Neural cell (in vitro differentiated cells): ENCODE data around the gene SPAG7. TPM values are rescaled to one million over a fixed set of nuclear protein-coding genes. Genes with fewer than 3 reads are reported as not detected.

Experiments used
- H2AFZ ChIP-seq: fragments of 200-600, 300-800 bp; sonication (generic), shearing (Covaris generic); 2 replicates; pipeline ENCODE4 v1.6.0; 2014; ENCODE audit warnings: low read depth, mild to moderate bottlenecking, antibody characterized with exemption, low read length, moderate library complexity
- H3F3A ChIP-seq: fragments of 200-600 bp; shearing (Covaris generic); 2 replicates; pipeline ENCODE4 v1.6.1; 2016; ENCODE audit warnings: mild to moderate bottlenecking, moderate library complexity, mixed read lengths, antibody characterized with exemption, low read length; ENCODE audit not compliant: insufficient read depth, poor library complexity, severe bottlenecking
- H3K27ac ChIP-seq: fragments of 200-600, 300-800 bp; sonication (generic), shearing (Covaris generic); 2 replicates; pipeline ENCODE4 v1.5.1; 2014; ENCODE audit warnings: mild to moderate bottlenecking, low read length, moderate library complexity
- H3K27me3 ChIP-seq: fragments of 300-800, 200-600 bp; sonication (generic), shearing (Covaris generic); 2 replicates; pipeline ENCODE4 v1.6.0; 2014; ENCODE audit warnings: mild to moderate bottlenecking, low read depth, low read length, moderate library complexity; ENCODE audit not compliant: insufficient read depth
- H3K36me3 ChIP-seq: fragments of 300-800, 200-600 bp; sonication (generic), shearing (Covaris generic); 2 replicates; pipeline ENCODE4 v1.5.1; 2014; ENCODE audit warnings: mild to moderate bottlenecking, antibody characterized with exemption, low read length, moderate library complexity; ENCODE audit not compliant: insufficient read depth
- H3K4me2 ChIP-seq: fragments of 300-800, 200-600 bp; sonication (generic), shearing (Covaris generic); 2 replicates; pipeline ENCODE4 v1.6.0; 2014; ENCODE audit warnings: mild to moderate bottlenecking, low read length
- H3K4me3 ChIP-seq: fragments of 300-800, 200-600 bp; sonication (generic), shearing (Covaris generic); 2 replicates; pipeline ENCODE4 v1.5.1; 2014; ENCODE audit warnings: mild to moderate bottlenecking, low read length, moderate library complexity
- H3K79me2 ChIP-seq: fragments of 200-600 bp; shearing (Covaris generic); replicated peaks from 2 replicates; pipeline ENCODE4 v1.6.0; 2014; ENCODE audit warnings: mild to moderate bottlenecking, low read length, moderate library complexity; ENCODE audit not compliant: insufficient read depth
- H3K9ac ChIP-seq: fragments of 300-800, 200-600 bp; sonication (generic), shearing (Covaris generic); 2 replicates; pipeline ENCODE4 v1.6.1; 2016; ENCODE audit warnings: mild to moderate bottlenecking, low read length, mixed read lengths
- H3K9me2 ChIP-seq: fragments of 200-600 bp; shearing (Covaris generic); 2 replicates; pipeline ENCODE4 v1.6.1; 2016; ENCODE audit warnings: mild to moderate bottlenecking, low read length, mixed read lengths; ENCODE audit not compliant: insufficient read depth
- H3K9me3 ChIP-seq: fragments of 200-600, 300-800 bp; sonication (generic), shearing (Covaris generic); 2 replicates; pipeline ENCODE4 v1.6.1; 2016; ENCODE audit warnings: mild to moderate bottlenecking, mixed run types, low read length, moderate library complexity, mixed read lengths
- H4K20me1 ChIP-seq: fragments of 200-600 bp; shearing (Covaris generic); 2 replicates; pipeline ENCODE4 v1.6.1; 2016; ENCODE audit warnings: mild to moderate bottlenecking, mixed run types; ENCODE audit not compliant: insufficient read depth
- EP300 ChIP-seq: fragments of 450-650 bp; conservative IDR thresholded peaks from 2 replicates; pipeline ENCODE4 v1.6.1; 2014; ENCODE audit warnings: antibody characterized with exemption, mild to moderate bottlenecking, moderate library complexity; ENCODE audit not compliant: poor library complexity, severe bottlenecking
- EZH2 ChIP-seq: fragments of 200-600, 300-800 bp; shearing (Covaris generic), sonication (generic); IDR thresholded peaks from 2 replicates; pipeline ENCODE4 v1.6.1; 2014; ENCODE audit warnings: antibody characterized with exemption, low read length, borderline replicate concordance, mild to moderate bottlenecking; ENCODE audit not compliant: insufficient read depth, poor library complexity, severe bottlenecking
- MXI1 ChIP-seq: fragments of 450-650 bp; conservative IDR thresholded peaks from 2 replicates; pipeline ENCODE4 v1.6.1; 2014; ENCODE audit warnings: antibody characterized with exemption, mild to moderate bottlenecking; ENCODE audit not compliant: poor library complexity, severe bottlenecking
- POLR2AphosphoS5 ChIP-seq: IDR thresholded peaks from 2 replicates; pipeline ENCODE4 v1.6.1; 2012
- RAD21 ChIP-seq: fragments of 450-650 bp; conservative IDR thresholded peaks from 2 replicates; pipeline ENCODE4 v1.6.1; 2014; ENCODE audit warnings: antibody characterized with exemption, mild to moderate bottlenecking, moderate library complexity
- SMC3 ChIP-seq: fragments of 450-650 bp; conservative IDR thresholded peaks from 2 replicates; pipeline ENCODE4 v1.6.1; 2014; ENCODE audit warnings: antibody characterized with exemption, mild to moderate bottlenecking, moderate library complexity; ENCODE audit not compliant: poor library complexity
- TAF1 ChIP-seq: IDR thresholded peaks from 2 replicates; pipeline ENCODE4 v1.6.1; 2012; ENCODE audit warnings: low read depth
- polyA plus RNA-seq: library from polyadenylated mRNA; depleted of rRNA; stranded (reverse); fragments of >200 nt; gene quantifications from 2 replicates; pipeline ENCODE4 v1.2.3, GENCODE V29; 2014
- TF ChIP-seq, protein P1 (sequence below): fragments of 450-650 bp; IDR thresholded peaks from 2 replicates; pipeline ENCODE4 v1.5.1; 2014; ENCODE audit warnings: antibody characterized with exemption, mild to moderate bottlenecking, moderate library complexity; ENCODE audit not compliant: poor library complexity, severe bottlenecking
- TF ChIP-seq, protein P2 (sequence below): IDR thresholded peaks from 2 replicates; pipeline ENCODE4 v1.6.1; 2012; ENCODE audit warnings: borderline replicate concordance

SPAG7 gene
- polyA plus RNA-seq, 1 donor from 2014 or later: 66.4 TPM

DNA sequence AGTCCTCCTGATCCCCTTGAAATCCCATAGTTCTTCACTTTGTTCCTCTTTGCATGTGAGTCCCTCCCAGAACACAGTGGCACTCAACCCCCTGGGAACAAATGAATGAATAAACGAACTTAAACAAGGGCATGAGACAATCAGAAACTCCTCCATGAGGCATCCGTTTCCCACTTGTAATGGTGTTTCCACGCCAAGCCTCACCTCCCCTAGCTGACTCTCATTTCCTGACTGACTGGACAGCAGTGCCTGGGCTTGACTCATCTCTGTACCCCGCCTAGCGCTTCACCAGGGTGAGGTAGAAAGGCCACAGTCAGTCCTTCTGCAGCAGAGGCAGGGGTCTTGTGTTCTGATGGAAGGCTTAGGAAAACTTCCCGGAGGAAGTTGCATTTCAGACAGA is 44.3 kb upstream of the SPAG7 start:
- TF ChIP-seq TAF1: no peak
- TF ChIP-seq, protein P1, sequence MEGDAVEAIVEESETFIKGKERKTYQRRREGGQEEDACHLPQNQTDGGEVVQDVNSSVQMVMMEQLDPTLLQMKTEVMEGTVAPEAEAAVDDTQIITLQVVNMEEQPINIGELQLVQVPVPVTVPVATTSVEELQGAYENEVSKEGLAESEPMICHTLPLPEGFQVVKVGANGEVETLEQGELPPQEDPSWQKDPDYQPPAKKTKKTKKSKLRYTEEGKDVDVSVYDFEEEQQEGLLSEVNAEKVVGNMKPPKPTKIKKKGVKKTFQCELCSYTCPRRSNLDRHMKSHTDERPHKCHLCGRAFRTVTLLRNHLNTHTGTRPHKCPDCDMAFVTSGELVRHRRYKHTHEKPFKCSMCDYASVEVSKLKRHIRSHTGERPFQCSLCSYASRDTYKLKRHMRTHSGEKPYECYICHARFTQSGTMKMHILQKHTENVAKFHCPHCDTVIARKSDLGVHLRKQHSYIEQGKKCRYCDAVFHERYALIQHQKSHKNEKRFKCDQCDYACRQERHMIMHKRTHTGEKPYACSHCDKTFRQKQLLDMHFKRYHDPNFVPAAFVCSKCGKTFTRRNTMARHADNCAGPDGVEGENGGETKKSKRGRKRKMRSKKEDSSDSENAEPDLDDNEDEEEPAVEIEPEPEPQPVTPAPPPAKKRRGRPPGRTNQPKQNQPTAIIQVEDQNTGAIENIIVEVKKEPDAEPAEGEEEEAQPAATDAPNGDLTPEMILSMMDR: no peak
- TF ChIP-seq SMC3: no peak
- TF ChIP-seq, protein P2, sequence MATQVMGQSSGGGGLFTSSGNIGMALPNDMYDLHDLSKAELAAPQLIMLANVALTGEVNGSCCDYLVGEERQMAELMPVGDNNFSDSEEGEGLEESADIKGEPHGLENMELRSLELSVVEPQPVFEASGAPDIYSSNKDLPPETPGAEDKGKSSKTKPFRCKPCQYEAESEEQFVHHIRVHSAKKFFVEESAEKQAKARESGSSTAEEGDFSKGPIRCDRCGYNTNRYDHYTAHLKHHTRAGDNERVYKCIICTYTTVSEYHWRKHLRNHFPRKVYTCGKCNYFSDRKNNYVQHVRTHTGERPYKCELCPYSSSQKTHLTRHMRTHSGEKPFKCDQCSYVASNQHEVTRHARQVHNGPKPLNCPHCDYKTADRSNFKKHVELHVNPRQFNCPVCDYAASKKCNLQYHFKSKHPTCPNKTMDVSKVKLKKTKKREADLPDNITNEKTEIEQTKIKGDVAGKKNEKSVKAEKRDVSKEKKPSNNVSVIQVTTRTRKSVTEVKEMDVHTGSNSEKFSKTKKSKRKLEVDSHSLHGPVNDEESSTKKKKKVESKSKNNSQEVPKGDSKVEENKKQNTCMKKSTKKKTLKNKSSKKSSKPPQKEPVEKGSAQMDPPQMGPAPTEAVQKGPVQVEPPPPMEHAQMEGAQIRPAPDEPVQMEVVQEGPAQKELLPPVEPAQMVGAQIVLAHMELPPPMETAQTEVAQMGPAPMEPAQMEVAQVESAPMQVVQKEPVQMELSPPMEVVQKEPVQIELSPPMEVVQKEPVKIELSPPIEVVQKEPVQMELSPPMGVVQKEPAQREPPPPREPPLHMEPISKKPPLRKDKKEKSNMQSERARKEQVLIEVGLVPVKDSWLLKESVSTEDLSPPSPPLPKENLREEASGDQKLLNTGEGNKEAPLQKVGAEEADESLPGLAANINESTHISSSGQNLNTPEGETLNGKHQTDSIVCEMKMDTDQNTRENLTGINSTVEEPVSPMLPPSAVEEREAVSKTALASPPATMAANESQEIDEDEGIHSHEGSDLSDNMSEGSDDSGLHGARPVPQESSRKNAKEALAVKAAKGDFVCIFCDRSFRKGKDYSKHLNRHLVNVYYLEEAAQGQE: no peak
- TF ChIP-seq POLR2AphosphoS5: no peak
- TF ChIP-seq EP300: no peak
- no peak for TF ChIP-seq MXI1
- no peak for TF ChIP-seq EZH2
- no peak for TF ChIP-seq RAD21
- H3F3A ChIP-seq: no peaks in the 10 kb centered on the region
- no peak overlapping the region for H2AFZ ChIP-seq
- H3K36me3 ChIP-seq: no peaks in the 10 kb centered on the region
- H3K79me2 ChIP-seq: no peaks in the 10 kb centered on the region
- no peaks in the 10 kb centered on the region for H4K20me1 ChIP-seq
- no peaks in the 10 kb centered on the region for H3K9me2 ChIP-seq
- no peak overlapping the region for H3K4me2 ChIP-seq
- no peak overlapping the region for H3K9ac ChIP-seq
- H3K4me3 ChIP-seq: no peak overlapping the region
- no peak overlapping the region for H3K27ac ChIP-seq
- no peaks in the 10 kb centered on the region for H3K9me3 ChIP-seq
- no peaks in the 10 kb centered on the region for H3K27me3 ChIP-seq

DNA sequence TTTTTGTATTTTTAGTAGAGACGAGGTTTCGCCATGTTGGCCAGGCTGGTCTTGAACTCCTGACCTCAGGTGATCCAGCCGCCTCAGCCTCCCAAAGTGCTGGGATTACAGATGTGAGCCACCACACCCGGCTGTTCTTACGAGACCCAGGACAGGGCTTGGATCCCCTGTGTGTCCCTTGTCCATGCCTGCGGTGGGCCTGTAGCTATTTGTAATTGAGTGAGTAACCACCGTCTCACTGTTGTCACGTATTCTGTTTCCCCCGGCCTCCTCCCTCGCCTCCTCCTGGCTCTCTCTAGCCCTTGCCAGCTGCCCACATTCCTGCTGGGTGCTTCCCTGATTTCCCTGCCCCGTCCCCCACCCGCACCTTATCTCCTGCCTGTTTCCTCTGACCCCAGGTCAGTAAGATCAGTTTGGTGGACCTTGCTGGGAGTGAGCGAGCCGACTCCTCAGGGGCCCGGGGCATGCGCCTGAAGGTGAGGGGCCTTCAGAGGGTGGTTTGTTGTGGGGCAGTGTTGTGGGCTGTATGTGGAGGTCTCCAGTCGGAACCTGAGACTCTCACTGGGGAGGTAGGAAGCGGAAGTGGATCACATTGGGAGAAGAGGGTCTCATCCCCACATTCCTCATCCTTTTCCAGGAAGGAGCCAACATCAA is 35.7 kb upstream of the SPAG7 start:
- H4K20me1 ChIP-seq: no peaks in the 10 kb centered on the region
- no peaks in the 10 kb centered on the region for H3F3A ChIP-seq
- H3K9me2 ChIP-seq: no peaks in the 10 kb centered on the region
- TF ChIP-seq, protein P2: no peak
- TF ChIP-seq TAF1: no peak
- no peaks in the 10 kb centered on the region for H3K9me3 ChIP-seq
- no peak overlapping the region for H3K4me2 ChIP-seq
- H2AFZ ChIP-seq: no peak overlapping the region
- H3K79me2 ChIP-seq: peaks cover 14% of the 10 kb centered on the region
- no peak overlapping the region for H3K9ac ChIP-seq
- no peak overlapping the region for H3K4me3 ChIP-seq
- no peaks in the 10 kb centered on the region for H3K27me3 ChIP-seq
- no peak overlapping the region for H3K27ac ChIP-seq
- H3K36me3 ChIP-seq: no peaks in the 10 kb centered on the region
